SK-N-SH treated with all-trans-retinoic acid at 6 μM for 48 hours (cell line): ENCODE results near the gene TRIM17.

Experiments used
- ATAC-seq: fragments of 200-7000 bp; cut with Tn5 transposase; 3 replicates; pipeline ENCODE4 v1.9.1; 2020; ENCODE audit warnings: mild to moderate bottlenecking, moderate library complexity
- ARNTL ChIP-seq: fragments of 450-650 bp; formaldehyde crosslinking; IDR thresholded peaks from 2 replicates; pipeline ENCODE4 v1.5.0; 2020; ENCODE audit warnings: low read depth, mild to moderate bottlenecking, moderate library complexity, borderline replicate concordance
- BACH2 ChIP-seq: fragments of 250-450 bp; sonication (Bioruptor Pico); IDR thresholded peaks from 2 replicates; pipeline ENCODE4 v1.9.0; 2021; ENCODE audit warnings: mild to moderate bottlenecking, borderline replicate concordance
- CREB5 ChIP-seq: fragments of 250-450 bp; sonication (Bioruptor Pico); IDR thresholded peaks from 2 replicates; pipeline ENCODE4 v1.5.1; 2020; ENCODE audit warnings: low read depth, mild to moderate bottlenecking, moderate library complexity
- CSDC2 ChIP-seq: fragments of 250-450 bp; sonication (Bioruptor Pico); IDR thresholded peaks from 2 replicates; pipeline ENCODE4 v1.5.0; 2020; ENCODE audit warnings: mild to moderate bottlenecking, moderate library complexity
- CSRNP3 ChIP-seq: fragments of 250-450 bp; sonication (Bioruptor Pico); IDR thresholded peaks from 2 replicates; pipeline ENCODE4 v1.5.1; 2021; ENCODE audit warnings: mild to moderate bottlenecking, moderate library complexity
- ESRRG ChIP-seq: fragments of 250-450 bp; sonication (Bioruptor Pico); IDR thresholded peaks from 2 replicates; pipeline ENCODE4 v1.6.1; 2021; ENCODE audit warnings: mild to moderate bottlenecking
- GLIS3 ChIP-seq: fragments of 250-450 bp; sonication (Bioruptor Pico); IDR thresholded peaks from 2 replicates; pipeline ENCODE4 v1.5.0; 2020; ENCODE audit warnings: mild to moderate bottlenecking, moderate library complexity
- ISL1 ChIP-seq: fragments of 250-450 bp; sonication (Bioruptor Pico); IDR thresholded peaks from 2 replicates; pipeline ENCODE4 v2.1.2; 2022; ENCODE audit warnings: mild to moderate bottlenecking, moderate library complexity
- OSR1 ChIP-seq: fragments of 250-450 bp; sonication (Bioruptor Pico); IDR thresholded peaks from 2 replicates; pipeline ENCODE4 v1.8.0; 2022; ENCODE audit warnings: moderate library complexity, mild to moderate bottlenecking, inconsistent platforms
- PATZ1 ChIP-seq: fragments of 250-450 bp; sonication (Bioruptor Pico); IDR thresholded peaks from 2 replicates; pipeline ENCODE4 v1.8.0; 2020; ENCODE audit warnings: mild to moderate bottlenecking, moderate library complexity, borderline replicate concordance
- POU6F1 ChIP-seq: fragments of 250-450 bp; sonication (Bioruptor Pico); IDR thresholded peaks from 2 replicates; pipeline ENCODE4 v1.8.0; 2021; ENCODE audit warnings: low read depth, mild to moderate bottlenecking, moderate library complexity, borderline replicate concordance
- PPARA ChIP-seq: fragments of 250-450 bp; sonication (Bioruptor Pico); IDR thresholded peaks from 2 replicates; pipeline ENCODE4 v1.5.0; 2020; ENCODE audit warnings: mild to moderate bottlenecking, borderline replicate concordance
- RARB ChIP-seq: fragments of 250-450 bp; sonication (Bioruptor Pico); IDR thresholded peaks from 2 replicates; pipeline ENCODE4 v1.8.0; 2021; ENCODE audit warnings: mild to moderate bottlenecking, moderate library complexity
- SNAI2 ChIP-seq: fragments of 250-450 bp; sonication (Bioruptor Pico); IDR thresholded peaks from 2 replicates; pipeline ENCODE4 v1.5.0; 2020; ENCODE audit warnings: mild to moderate bottlenecking, moderate library complexity
- TCF4 ChIP-seq: fragments of 250-450 bp; sonication (Bioruptor Pico); IDR thresholded peaks from 2 replicates; pipeline ENCODE4 v1.8.0; 2021; ENCODE audit warnings: mild to moderate bottlenecking, moderate library complexity, borderline replicate concordance
- TOX ChIP-seq: fragments of 250-450 bp; sonication (Bioruptor Pico); IDR thresholded peaks from 2 replicates; pipeline ENCODE4 v1.8.0; 2021; ENCODE audit warnings: mild to moderate bottlenecking, moderate library complexity, borderline replicate concordance
- ZC3H10 ChIP-seq: fragments of 250-450 bp; sonication (Bioruptor Pico); IDR thresholded peaks from 2 replicates; pipeline ENCODE4 v1.5.1; 2021; ENCODE audit warnings: mild to moderate bottlenecking, moderate library complexity
- ZFP3 ChIP-seq: fragments of 250-450 bp; sonication (Bioruptor Pico); IDR thresholded peaks from 2 replicates; pipeline ENCODE4 v1.5.0; 2020; ENCODE audit warnings: mild to moderate bottlenecking, moderate library complexity
- ZNF565 ChIP-seq: fragments of 450-650 bp; formaldehyde crosslinking; conservative IDR thresholded peaks from 2 replicates; pipeline ENCODE4 v1.5.0; 2020; ENCODE audit warnings: low read depth, mild to moderate bottlenecking, moderate library complexity
- ZNF70 ChIP-seq: fragments of 450-650 bp; formaldehyde crosslinking; IDR thresholded peaks from 2 replicates; pipeline ENCODE4 v1.5.0; 2020; ENCODE audit warnings: mild to moderate bottlenecking, moderate library complexity
- ZNF8 ChIP-seq: fragments of 450-650 bp; formaldehyde crosslinking; IDR thresholded peaks from 2 replicates; pipeline ENCODE4 v1.5.0; 2020; ENCODE audit warnings: mild to moderate bottlenecking, moderate library complexity

TRIM17 gene

GRCh38 chr1:228462560-228462959 is 45.9 kb upstream of the TRIM17 start:
- no peak for ATAC-seq
- TF ChIP-seq OSR1 (CRISPR knock-in tag) (no peak), GLIS3 (CRISPR knock-in tag) (no peak), TCF4 (CRISPR knock-in tag) (no peak), ESRRG (CRISPR knock-in tag) (no peak), ISL1 (CRISPR knock-in tag) (no peak), ZC3H10 (no peak), POU6F1 (CRISPR knock-in tag) (no peak), CREB5 (CRISPR knock-in tag) (no peak), PPARA (CRISPR knock-in tag) (no peak), ZNF70 (CRISPR knock-in tag) (no peak), CSRNP3 (no peak), PATZ1 (no peak), TOX (CRISPR knock-in tag) (no peak), ZFP3 (CRISPR knock-in tag) (no peak), ARNTL (CRISPR knock-in tag) (no peak)

GRCh38 chr1:228460821-228461220 is 44.2 kb upstream of the TRIM17 start:
- no peak for TF ChIP-seq CSDC2
- no peak for TF ChIP-seq PPARA (CRISPR knock-in tag)
- no peak for TF ChIP-seq ZNF565
- TF ChIP-seq CREB5 (CRISPR knock-in tag) = no peak
- no peak for TF ChIP-seq OSR1 (CRISPR knock-in tag)
- no peak for TF ChIP-seq BACH2
- TF ChIP-seq ARNTL (CRISPR knock-in tag) = no peak
- TF ChIP-seq ZNF8 (CRISPR knock-in tag) = no peak
- no peak for TF ChIP-seq TOX (CRISPR knock-in tag)
- no peak for TF ChIP-seq SNAI2 (CRISPR knock-in tag)
- no peak for TF ChIP-seq GLIS3 (CRISPR knock-in tag)
- TF ChIP-seq ESRRG (CRISPR knock-in tag) = no peak
- TF ChIP-seq ISL1 (CRISPR knock-in tag) = no peak

GRCh38 chr1:228459091-228459993 is 42.7 kb upstream of the TRIM17 start:
- ATAC-seq = peak; percentile 66
- no peak for TF ChIP-seq TCF4 (CRISPR knock-in tag)
- no peak; the same call in 1 of the 2 replicates for TF ChIP-seq CSRNP3
- TF ChIP-seq RARB = no peak
- TF ChIP-seq CREB5 (CRISPR knock-in tag) = no peak
- TF ChIP-seq ARNTL (CRISPR knock-in tag) = no peak
- 0 out of 2 replicates have a peak, but pooled peaks have one; percentile 85 for TF ChIP-seq POU6F1 (CRISPR knock-in tag)
- TF ChIP-seq PATZ1 = 0 out of 2 replicates have a peak, but pooled peaks have one; percentile 17
- TF ChIP-seq ISL1 (CRISPR knock-in tag) = no peak
- TF ChIP-seq CSDC2 = no peak

More at GRCh38 chr1:228460821-228461220, 44.2 kb upstream of the TRIM17 start:
- ATAC-seq = no peak
